DND-41 (cell line): ENCODE results near the gene MANBA.

Source experiments
- EZH2 ChIP-seq: IDR thresholded peaks from 3 replicates; pipeline ENCODE4 v1.6.1; 2012; ENCODE audit warnings: borderline replicate concordance, low read depth, mild to moderate bottlenecking, moderate library complexity, low read length, inconsistent platforms; ENCODE audit not compliant: severe bottlenecking
- TF ChIP-seq, protein P1 (sequence below): IDR thresholded peaks from 2 replicates; pipeline ENCODE4 v1.5.1; 2012; ENCODE audit warnings: borderline replicate concordance, low read length, moderate library complexity, mild to moderate bottlenecking; ENCODE audit not compliant: poor library complexity, severe bottlenecking; ENCODE audit errors: extremely low read depth

DNA sequence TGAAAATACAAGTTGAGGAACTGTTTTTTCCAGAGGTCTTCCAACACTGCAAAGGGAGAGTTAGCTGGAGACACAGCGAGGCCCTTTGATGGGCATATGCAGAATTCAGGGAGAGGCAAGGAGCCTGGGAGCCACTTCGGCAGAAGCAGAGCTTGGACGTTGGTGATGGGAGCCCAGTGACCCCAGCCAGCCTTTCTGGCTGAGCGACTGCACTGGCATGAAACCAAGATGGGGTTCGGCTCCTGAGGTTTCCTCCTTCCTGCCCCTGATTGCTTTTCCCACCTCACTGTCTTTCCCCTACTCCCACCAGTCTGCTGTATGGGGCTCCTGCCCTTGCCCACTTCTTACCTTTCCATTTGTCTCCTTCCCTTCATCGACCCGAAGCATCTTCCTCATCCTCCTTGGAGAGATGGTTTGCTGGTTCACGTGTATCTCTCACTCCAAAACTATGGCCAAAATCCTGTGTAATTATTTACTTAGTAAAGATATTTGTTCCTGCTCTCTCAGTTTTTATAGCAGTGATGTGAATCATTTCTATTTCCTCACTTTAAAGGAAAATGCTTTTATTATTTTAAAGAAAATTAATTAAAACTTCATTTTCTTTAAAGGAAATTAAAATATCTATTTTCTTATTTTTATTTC lies 159.1 kb downstream of the MANBA start:
- TF ChIP-seq, protein P1, sequence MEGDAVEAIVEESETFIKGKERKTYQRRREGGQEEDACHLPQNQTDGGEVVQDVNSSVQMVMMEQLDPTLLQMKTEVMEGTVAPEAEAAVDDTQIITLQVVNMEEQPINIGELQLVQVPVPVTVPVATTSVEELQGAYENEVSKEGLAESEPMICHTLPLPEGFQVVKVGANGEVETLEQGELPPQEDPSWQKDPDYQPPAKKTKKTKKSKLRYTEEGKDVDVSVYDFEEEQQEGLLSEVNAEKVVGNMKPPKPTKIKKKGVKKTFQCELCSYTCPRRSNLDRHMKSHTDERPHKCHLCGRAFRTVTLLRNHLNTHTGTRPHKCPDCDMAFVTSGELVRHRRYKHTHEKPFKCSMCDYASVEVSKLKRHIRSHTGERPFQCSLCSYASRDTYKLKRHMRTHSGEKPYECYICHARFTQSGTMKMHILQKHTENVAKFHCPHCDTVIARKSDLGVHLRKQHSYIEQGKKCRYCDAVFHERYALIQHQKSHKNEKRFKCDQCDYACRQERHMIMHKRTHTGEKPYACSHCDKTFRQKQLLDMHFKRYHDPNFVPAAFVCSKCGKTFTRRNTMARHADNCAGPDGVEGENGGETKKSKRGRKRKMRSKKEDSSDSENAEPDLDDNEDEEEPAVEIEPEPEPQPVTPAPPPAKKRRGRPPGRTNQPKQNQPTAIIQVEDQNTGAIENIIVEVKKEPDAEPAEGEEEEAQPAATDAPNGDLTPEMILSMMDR: no peak
- TF ChIP-seq EZH2: no peak
